NCI-H2196 (cell line): ENCODE results near the gene GPRC5D.

ENCODE experiments used
- DNase-seq: peaks from one replicate; lab custom pipeline; 2025; ENCODE audit not compliant: unreplicated experiment; lab: John Stamatoyannopoulos, UW

Gene GPRC5D

DNA sequence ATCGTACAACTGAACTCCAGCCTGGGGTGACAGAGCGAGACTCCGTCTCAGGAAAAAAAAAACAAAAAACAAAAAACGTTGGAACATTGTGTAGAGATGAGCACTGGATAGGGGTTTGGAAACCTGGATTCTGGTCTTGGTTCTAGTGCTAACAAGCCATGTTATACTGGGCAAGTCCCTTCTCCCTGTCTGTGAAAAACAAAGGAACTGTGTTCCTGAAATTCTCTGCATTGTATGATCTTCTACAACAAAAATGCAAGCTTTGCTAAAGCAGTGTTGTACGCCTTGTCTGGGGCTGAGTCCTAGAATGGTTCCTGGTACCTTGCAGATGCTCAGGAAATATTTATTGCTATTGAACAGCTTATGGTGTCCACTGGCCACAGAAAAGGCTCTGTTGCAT is 13.4 kb downstream of the GPRC5D start:
- DNase-seq = no peak

DNA sequence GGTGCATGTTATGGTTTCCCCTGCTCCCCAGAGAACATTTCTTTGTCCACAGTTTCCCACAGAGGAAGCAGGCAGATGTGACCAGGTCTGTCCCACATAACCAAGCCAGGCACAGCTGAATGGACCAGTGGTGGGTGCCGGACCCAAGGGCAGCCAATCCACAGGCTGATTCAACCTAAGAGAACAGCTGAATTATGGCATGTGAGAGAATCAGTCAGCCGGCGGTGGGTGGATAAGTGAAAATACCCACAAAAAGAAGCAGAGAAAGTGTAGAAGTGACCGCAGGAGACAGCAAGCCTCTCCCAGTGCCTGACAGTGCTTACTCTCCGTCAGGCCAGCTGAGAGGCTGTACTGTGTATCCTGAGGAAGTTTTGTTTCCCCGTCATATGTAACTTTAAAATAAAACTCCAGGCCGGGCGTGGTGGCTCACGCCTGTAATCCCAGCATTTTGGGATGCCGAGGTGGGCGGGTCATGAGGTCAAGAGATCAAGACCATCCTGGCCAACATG is 14.9 kb downstream of the GPRC5D start:
- DNase-seq = no peak

DNA sequence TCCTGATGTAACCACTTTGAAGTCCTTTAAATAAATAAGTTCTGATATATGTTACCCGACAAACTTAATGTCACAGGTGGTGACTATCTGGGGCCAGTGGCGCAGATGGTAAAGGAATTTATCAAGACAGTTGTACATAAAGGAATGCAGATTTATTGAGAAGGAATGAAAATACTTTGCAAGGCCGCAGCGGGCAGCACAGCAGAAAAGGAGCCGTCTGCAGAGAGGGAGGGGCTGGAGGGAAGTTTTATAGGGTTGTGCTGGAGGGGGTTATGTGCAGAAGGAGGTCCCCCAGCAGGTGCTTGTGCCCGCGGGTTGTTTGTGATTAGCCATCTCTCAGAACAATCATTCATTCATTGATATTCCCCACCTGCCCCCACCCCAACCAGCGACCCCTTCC is 17.4 kb downstream of the GPRC5D start:
- no peak for DNase-seq

DNA sequence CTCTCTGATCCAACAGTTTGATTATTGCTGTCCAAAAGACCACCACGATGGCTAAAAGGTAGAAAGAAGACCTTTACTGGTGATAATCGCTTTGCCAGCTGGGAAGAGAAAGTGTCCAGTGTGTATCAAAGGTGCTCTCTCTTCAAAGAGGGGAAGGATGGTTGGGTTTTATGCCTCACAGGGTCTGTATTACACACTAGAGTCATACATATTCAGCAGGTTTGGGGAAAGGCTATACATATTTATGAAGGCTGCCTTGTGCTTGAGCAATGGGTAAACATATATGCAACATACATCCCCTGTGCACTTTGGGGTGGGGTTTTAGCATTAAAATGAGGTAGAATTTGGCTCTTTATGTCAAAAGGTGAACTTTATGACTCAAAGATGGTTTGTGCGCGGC is 18.2 kb downstream of the GPRC5D start:
- no peak for DNase-seq

DNA sequence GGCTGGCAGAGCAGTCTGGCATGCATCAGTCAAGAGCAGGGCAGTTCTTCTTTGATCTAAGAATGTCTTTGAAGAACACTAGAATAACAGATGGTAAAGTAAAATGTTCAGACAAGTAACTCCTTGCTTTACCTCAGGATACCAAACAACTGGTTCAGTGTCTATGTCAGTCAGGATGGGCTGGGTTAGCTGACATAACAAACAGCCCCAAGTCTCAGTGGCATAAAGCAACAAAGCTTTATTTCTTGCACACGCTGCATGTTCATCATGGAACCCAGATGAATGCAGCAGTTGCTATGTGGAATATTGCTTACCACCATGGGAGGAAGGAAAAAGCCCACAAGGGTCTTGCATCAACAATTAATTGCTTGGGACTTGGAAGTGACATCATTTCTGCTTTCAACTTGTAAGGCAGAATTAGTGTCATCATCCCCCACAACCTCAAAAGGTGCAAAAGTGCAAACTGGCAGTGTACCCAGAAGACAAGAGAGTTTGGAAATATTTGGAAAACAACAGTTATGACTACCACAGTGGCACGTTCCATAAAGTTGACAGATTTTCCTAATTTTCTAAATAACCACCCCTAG is 21.2 kb downstream of the GPRC5D start:
- no peak for DNase-seq

DNA sequence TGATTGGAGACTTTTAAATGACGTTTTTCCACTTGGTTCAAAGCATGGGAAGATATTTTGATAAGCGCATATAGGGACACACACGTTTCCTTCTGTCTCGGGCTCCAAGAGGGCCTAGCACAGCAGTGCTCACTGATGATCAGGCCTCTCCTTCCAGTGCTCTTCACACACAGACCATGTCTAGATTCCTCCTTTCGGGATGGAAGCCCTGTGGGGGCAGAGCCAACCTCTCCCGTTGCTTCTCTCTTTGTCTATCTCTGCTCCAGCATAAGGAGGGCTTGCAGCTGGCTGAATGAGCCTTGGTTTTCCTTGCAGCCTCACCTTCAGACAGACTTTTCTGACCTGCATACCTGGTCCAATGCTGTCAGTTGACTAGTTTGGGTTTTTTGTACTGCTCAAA is 22.3 kb downstream of the GPRC5D start:
- no peak for DNase-seq

DNA sequence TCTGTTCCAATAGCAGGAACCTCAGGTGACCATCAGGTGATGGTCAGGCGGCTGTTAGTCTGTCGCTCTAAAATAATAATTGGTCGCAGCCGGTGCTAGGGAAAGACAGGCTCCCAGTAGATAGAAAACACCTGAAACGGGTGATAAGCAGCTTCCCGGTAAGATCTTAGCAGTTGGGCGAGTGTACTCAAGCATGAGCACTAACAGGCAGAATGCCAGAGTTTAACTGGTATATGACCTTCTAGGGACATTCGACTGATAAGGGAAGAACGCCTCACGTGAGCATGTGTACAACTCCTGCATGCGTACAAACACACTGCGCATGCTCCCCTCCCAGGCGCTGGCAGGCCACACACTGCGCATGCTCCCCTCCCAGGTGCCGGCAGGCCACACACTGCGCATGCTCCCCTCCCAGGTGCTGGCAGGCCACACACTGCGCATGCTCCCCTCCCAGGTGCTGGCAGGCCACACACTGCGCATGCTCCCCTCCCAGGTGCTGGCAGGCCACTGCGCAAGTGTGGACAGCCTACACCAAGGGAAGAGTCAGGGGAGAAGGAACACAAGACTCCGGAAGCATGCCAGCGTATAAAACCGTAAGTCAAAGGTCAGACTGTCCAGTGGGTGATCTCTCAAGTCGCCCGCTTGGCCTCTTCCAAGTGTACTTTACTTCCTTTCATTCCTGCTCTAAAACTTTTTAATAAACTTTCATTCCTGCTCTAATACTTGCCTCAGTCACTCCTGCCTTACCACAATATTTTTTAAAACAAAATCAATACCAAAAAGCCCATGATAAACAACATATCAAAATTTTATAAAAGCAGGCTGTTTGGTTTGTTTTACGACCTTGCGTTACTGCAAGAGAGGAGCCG is 24.5 kb downstream of the GPRC5D start:
- peak; percentile 86 for DNase-seq

DNA sequence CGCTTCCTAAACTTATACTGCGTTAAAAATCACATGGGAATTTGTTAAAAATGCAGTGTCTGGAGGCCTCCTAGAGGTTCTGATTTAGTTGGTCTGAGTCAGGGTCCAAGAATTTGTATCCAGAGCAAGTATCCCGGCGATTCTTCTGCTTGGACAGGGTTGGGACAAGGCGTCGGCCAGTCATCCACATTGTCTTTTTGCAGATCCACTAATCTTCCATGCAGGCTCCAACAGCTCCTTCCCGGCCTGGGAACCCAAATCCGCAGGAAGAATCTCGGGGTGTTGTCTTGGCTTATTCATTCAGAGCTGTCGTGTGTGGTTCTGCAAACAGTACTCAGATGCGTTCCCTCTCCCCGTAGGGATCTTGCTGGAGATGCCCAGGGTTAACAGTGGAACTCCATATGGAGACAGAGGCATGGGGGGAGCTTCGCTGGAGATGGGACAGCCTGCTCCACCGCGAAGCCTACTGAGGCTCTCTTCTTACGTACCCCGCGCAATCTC is 25.3 kb downstream of the GPRC5D start:
- DNase-seq = no peak

DNA sequence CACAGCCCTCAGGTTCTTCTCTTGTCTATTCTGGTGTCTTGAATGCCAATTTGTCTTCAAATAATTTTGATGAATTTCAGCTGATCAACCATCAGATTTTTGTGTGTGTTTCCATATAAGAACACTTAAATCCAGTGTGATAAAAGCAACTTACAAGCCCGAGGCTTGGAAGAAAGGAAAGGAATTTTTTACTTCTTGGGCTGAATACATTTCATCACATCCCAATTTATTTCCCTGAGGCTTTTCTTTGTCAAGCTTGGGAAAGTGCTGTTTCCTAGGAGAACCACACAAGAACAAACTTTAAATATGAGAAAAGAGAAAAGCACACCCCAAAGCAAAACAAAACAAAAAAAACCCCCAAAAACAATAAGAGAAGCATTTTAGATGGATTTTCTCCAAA is 26.6 kb downstream of the GPRC5D start:
- DNase-seq = no peak

DNA sequence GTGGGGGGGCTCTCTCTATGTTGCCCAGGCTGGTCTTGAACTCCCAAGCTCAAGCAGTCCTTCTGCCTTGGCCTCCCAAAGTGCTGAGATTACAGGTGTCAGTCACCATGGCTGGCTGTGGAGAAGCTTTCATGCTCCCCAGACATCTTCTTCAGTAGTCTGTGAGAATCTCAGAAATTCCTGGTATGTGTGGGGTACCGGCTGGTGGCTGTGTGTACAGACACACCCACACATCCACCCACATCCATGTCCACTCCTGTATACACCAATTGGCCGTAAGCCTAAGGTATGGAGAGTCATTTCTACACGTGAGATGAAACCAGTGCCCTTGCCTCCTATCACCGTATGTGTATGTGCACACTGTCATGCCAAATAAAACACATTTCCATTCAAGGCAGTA is 27.8 kb downstream of the GPRC5D start:
- no peak for DNase-seq

DNA sequence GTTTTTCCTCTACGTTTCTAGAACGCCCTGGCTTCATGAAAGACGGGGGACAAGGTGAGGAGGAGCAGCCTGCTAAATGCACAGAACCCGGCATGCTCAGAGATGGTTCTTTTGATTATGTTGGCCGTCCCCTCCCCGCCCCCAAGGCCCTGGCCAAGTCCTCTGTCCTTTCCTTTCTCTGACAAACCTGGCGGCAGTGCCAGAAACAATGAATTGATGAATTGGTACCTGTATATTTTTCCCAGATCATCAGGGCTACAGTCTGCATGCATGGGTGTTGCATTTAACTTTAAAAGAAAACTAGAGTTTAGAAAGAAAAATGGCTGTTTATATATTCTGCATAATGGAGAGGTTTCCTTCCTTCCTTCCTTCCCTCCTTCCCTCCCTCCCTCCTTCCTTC is 29.0 kb downstream of the GPRC5D start:
- no peak for DNase-seq

DNA sequence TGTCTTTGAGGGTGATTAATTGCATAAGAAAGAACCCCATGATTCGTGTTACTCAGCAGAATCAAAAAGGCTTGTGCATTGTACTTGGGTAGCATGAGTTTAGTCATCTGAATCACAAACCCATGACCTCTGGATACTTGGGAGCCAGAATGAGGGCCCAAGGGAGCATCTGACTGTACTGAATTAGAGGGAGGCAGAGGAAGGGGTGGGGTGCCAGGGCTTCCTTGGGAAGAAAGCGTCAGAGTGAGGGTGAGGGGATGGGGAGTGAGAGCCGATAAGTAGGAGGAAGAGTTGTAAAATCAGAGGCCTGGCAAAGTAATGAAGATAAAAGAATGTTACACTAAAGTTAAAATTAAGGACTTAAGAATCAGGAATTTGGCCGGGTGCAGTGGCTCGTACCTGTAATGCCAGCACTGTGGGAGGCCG is 29.8 kb downstream of the GPRC5D start:
- DNase-seq = no peak

DNA sequence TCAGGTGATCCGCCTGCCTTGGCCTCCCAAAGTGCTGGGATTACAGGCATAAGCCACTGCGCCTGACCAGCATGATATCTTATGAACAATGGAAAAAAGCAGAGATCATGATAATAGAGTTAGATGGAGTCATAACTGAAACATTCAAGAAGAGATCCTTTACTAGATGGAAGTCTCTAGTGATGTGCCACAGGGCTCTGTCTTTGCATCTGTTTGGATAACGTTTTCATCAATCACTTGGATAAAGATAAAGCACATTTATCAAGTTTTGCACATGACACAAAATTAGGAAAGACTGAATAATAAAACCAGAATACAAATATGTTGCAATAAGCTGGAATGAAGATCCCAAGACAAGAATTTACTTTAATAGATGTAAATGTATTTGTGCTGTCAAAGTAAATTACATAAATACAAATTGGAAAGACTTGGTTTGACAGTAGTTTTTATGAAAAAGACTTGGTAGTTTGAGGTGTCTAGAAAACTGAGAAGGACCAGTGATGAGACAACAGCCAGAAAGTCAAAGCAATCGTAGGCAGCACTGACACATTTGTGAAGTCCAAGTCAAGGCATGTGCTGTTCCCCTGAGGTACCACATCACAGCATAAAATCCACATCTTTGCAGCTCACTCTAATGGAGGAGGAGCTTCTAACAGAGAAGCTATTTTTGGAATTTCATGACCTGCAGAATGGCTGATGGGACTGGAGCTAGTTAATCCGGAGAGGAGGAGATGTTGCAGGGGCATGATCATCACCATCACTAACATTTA is 32.1 kb downstream of the GPRC5D start:
- DNase-seq = no peak

DNA sequence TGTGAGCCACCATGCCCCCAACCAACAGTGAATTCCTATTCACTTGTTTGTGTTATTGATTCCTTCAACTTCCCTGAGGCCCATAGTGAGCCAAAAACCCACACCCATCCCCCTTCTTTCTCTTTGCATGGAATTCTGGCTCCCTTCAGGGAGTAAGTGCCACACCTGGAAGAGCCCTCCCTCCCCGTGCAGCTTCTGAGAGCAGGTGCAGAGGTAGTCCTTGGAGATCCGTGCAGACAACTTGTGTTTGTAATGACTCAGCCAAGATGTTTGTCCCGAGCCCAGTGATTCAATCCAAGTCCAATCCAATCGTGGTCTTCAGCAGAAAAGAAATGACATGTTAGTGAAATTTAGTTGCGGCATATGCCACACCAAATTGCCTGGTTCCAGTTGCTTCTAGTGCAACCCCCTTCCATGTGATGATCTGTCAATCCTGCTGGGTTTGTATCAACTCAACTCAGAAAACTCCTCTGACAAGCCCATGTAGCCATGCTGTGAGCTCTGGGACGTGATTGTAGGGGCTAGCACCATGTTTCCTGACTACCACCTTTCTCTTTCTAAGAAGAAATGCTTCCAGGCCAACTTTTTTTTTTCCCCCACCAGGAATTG is 33.1 kb downstream of the GPRC5D start:
- DNase-seq = no peak

DNA sequence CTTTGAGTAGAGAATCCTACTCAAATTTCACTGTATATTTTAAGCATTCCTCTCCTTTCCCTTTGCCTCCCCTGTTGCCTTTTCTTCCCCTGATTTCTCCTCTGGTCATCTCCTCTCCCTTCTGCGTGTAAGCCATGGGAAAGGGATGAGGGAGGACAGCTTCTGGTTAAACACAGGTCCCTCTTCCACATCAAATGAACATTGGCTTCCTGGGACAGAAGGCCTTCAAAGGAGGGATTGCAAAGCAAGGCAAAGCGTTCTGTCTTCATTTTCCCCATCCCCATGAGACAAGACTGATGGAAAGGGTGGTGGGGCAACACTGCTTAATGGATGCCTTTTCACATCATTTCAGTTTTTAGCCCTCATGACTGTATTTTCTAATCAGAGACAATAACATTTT is 34.5 kb downstream of the GPRC5D start:
- DNase-seq = no peak

DNA sequence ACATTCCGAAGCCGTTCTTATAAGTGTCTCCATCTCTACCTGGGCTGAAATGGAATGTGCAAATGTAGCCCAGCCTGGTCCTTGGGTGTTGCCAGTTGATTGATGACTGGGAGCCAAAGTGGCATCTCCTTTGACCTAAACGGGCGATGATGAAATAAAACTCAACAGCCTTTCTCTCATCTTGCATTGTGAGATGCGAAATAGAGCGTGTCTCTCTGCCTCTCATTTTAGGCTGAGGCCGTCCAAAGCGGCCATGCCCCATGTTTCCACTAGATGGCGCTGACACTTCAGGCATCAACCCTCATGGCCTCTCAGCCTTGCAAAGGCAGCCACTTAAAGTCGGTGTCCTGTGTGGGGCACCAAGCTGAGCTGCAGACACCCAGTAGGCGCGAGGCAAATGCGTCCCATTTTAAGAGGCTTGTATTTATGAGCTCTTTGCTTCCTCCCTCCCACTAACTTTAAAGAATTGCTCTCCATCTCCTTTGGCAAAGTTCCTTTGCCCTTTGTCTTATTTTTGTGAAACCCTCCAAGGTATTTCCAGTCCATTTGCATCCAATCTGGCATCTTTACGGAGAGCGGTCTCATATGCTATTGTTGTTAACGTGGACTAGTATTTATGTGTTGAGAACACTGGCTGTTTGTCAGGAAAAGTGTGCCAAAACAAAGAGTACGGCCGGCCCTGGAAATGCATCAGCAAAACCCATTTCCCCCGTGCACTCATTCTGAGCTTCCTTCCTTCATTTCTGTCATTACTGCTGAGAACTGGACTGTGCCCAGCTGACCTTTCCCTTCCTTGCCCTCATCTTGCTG is 35.6 kb downstream of the GPRC5D start:
- DNase-seq = peak; percentile 66

DNA sequence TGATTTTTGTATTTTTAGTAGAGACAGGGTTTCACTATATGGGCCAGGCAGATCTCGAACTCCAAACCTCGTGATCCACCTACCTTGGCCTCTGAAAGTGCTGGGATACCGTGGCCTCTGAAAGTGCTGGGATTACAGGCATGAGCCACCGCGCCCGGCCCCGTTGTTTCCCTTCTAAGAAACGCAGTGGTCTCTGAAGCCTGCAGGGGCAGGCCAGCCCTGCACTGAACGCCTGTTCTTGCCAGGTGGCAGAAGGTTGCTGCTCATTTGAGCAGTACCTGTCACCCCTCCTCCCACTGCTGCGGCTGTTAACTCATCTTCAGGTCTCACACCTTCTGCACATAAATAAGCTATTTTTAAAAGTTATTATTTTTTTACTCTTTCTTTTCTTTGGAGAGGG is 36.3 kb downstream of the GPRC5D start:
- no peak for DNase-seq

DNA sequence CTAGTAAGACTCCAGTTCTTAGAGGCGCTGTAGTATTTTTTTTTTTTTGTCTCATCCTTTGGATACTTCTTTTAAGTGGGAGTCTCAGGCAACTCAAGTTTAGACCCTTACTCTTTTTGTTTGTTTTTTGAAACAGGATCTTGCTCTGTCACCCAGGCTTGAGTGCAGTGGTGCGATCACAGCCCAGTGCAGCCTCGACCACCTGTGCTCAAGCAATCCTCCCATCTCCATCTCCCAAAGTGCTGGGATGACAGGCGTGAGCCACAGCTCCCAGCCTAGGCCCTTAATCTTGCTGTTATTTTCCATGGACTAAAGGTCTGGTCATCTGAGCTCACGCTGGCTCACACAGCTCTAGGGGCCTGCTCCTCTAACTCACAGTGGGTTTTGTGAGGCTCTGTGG is 39.3 kb downstream of the GPRC5D start:
- no peak for DNase-seq

DNA sequence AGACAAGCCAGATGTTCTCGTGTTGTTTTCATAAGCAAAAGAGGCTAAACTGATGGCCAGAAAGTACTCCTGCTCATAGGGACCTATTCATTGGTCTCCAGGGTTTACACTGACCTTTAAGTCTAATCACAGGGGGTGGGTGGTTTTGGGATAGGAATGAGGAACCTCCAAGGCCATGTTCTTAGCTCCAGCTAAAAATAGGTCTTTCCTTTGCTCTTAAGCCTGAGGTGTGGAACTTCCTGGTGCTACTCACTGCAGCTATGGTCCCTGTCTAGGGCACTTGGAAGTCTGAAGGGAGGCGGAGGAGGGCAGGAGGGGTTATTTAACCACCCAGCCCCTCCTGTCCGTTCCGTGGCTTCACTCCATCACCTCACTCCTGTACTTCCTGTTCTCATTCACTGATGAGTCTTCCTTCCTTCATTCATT is 42.0 kb downstream of the GPRC5D start:
- DNase-seq = no peak

DNA sequence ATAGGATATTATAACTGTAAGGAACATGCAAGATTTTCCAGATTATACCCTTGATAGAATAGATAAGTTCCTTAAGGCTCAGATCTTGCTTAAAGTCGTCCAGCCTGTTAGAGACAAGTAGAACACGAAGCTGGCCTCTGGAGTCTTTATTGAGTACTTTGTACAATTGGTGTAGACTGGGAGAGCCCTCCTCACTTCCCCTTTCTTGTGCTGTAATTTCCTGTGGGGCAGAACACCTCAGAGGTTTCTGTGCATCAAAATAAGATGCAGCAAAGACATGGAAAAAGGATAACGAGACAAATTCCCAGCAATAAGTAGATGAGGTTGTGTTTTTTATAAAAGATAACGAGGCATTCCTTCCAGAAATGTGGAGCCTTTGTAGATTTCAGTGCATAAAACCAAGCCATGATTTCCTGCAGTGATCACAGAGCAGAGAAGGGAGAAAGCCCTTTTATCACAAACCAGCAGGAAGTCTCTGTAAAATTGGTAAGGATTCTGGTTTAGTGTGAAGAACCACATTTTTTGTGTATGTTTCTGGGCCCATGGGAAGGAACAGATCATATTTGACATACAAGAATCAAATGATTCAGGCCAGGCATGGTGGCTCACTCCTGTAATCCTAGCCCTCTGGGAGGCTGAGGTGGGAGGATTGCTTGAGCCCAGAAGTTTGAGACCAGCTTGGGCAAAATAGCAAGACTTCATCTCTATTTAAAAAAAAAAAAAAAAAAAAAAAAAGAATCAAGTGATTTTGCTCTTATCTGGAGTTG is 42.6 kb downstream of the GPRC5D start:
- no peak for DNase-seq
